Neural cell (in vitro differentiated cells): ENCODE results near the gene DOCK4.

Experiments used
- SMC3 ChIP-seq: fragments of 450-650 bp; conservative IDR thresholded peaks from 2 replicates; pipeline ENCODE4 v1.6.1; 2014; ENCODE audit warnings: antibody characterized with exemption, mild to moderate bottlenecking, moderate library complexity; ENCODE audit not compliant: poor library complexity
- TF ChIP-seq, protein P1 (sequence below): fragments of 450-650 bp; IDR thresholded peaks from 2 replicates; pipeline ENCODE4 v1.5.1; 2014; ENCODE audit warnings: antibody characterized with exemption, mild to moderate bottlenecking, moderate library complexity; ENCODE audit not compliant: poor library complexity, severe bottlenecking

DNA sequence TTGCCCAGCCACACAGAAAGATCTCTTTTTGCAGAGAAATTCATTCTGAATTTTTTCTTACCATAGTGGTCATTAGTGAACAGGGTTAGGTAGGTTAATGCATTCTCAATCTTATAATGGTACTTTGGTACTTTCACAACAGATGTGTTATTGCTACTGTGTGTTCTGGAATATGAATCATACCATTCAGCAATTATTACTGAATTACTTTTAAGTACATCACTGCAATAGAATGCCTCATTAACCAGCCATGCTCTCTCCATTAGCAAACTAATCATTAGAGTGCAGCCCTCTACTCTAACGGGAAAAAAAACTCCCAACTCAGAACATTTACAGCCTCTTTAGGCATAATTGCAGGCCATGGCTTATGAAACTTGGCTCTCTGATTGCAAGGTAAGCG is 102.1 kb downstream of the DOCK4 start:
- TF ChIP-seq, protein P1, sequence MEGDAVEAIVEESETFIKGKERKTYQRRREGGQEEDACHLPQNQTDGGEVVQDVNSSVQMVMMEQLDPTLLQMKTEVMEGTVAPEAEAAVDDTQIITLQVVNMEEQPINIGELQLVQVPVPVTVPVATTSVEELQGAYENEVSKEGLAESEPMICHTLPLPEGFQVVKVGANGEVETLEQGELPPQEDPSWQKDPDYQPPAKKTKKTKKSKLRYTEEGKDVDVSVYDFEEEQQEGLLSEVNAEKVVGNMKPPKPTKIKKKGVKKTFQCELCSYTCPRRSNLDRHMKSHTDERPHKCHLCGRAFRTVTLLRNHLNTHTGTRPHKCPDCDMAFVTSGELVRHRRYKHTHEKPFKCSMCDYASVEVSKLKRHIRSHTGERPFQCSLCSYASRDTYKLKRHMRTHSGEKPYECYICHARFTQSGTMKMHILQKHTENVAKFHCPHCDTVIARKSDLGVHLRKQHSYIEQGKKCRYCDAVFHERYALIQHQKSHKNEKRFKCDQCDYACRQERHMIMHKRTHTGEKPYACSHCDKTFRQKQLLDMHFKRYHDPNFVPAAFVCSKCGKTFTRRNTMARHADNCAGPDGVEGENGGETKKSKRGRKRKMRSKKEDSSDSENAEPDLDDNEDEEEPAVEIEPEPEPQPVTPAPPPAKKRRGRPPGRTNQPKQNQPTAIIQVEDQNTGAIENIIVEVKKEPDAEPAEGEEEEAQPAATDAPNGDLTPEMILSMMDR: no peak
- TF ChIP-seq SMC3: no peak
